GM23338 (cell line): Measurements from ENCODE around the gene ATP10A. TPM values are rescaled to one million over a fixed set of nuclear protein-coding genes. Genes with fewer than 3 reads are reported as not detected.

Source experiments
- ATAC-seq: fragments of 200-7000 bp; cut with Tn5 transposase; 3 replicates; pipeline ENCODE4 v1.9.1; 2020
- DNase-seq: peaks from one replicate; pipeline ENCODE4 v3.0.0-alpha.2; 2015; ENCODE audit warnings: low spot score
- H2AFZ ChIP-seq: fragments of 200-600 bp; sonication (generic); 2 replicates; pipeline ENCODE4 v1.8.0; 2016; ENCODE audit warnings: antibody characterized with exemption, mild to moderate bottlenecking, moderate library complexity
- H3F3A ChIP-seq: fragments of 200-600 bp; sonication (generic); replicated peaks from 2 replicates; pipeline ENCODE4 v1.8.0; 2017; ENCODE audit warnings: antibody characterized with exemption, mixed run types, low read depth
- H3K27ac ChIP-seq: fragments of 200-600 bp; sonication (generic); 2 replicates; pipeline ENCODE4 v1.6.1; 2016; ENCODE audit warnings: low read depth
- H3K27me3 ChIP-seq: fragments of 200-600 bp; sonication (generic); 2 replicates; pipeline ENCODE4 v1.8.0; 2016; ENCODE audit warnings: mild to moderate bottlenecking, mixed run types, moderate library complexity; ENCODE audit not compliant: insufficient read depth
- H3K36me3 ChIP-seq: fragments of 200-600 bp; sonication (generic); 2 replicates; pipeline ENCODE4 v1.8.0; 2016; ENCODE audit warnings: mild to moderate bottlenecking; ENCODE audit not compliant: insufficient read depth
- H3K4me1 ChIP-seq: fragments of 200-600 bp; sonication (generic); 2 replicates; pipeline ENCODE4 v1.8.0; 2016; ENCODE audit warnings: mild to moderate bottlenecking, moderate library complexity; ENCODE audit not compliant: insufficient read depth
- H3K4me2 ChIP-seq: fragments of 200-600 bp; sonication (generic); 2 replicates; pipeline ENCODE4 v1.7.1; 2017; ENCODE audit warnings: mixed run types
- H3K4me3 ChIP-seq: fragments of 200-600 bp; sonication (generic); 2 replicates; pipeline ENCODE4 v1.6.1; 2016; ENCODE audit warnings: mixed run types
- H3K79me2 ChIP-seq: fragments of 200-600 bp; sonication (generic); replicated peaks from 2 replicates; pipeline ENCODE4 v1.8.0; 2017; ENCODE audit warnings: mild to moderate bottlenecking; ENCODE audit not compliant: insufficient read depth
- H3K9me2 ChIP-seq: fragments of 200-600 bp; sonication (generic); 2 replicates; pipeline ENCODE4 v1.8.0; 2017; ENCODE audit not compliant: insufficient read depth
- H4K20me1 ChIP-seq: fragments of 200-600 bp; sonication (generic); replicated peaks from 2 replicates; pipeline ENCODE4 v1.8.0; 2017; ENCODE audit warnings: mild to moderate bottlenecking; ENCODE audit not compliant: insufficient read depth
- H3K27ac Mint-ChIP-seq: 2 replicates; pipeline ENCODE4 v1.8.0; 2020; ENCODE audit warnings: inconsistent platforms, mild to moderate bottlenecking, moderate library complexity, mixed read lengths
- H3K27me3 Mint-ChIP-seq: 3 replicates; pipeline ENCODE4 v1.8.0; 2022; ENCODE audit warnings: low read depth, mild to moderate bottlenecking, moderate library complexity, mixed read lengths, inconsistent platforms; ENCODE audit not compliant: insufficient read depth, poor library complexity
- H3K36me3 Mint-ChIP-seq: 3 replicates; pipeline ENCODE4 v1.8.0; 2021; ENCODE audit warnings: low read depth, mild to moderate bottlenecking, inconsistent platforms, moderate library complexity, mixed read lengths
- H3K4me1 Mint-ChIP-seq: 3 replicates; pipeline ENCODE4 v1.8.0; 2020; ENCODE audit warnings: mild to moderate bottlenecking, inconsistent platforms, mixed read lengths
- H3K4me3 Mint-ChIP-seq: 3 replicates; pipeline ENCODE4 v1.8.0; 2021; ENCODE audit warnings: moderate library complexity, mild to moderate bottlenecking, inconsistent platforms, mixed read lengths
- H3K9me3 Mint-ChIP-seq: 3 replicates; pipeline ENCODE4 v1.8.0; 2020; ENCODE audit warnings: moderate library complexity, mild to moderate bottlenecking, inconsistent platforms, mixed read lengths
- CREB1 ChIP-seq: fragments of 250-450 bp; sonication (Bioruptor Pico); IDR thresholded peaks from 2 replicates; pipeline ENCODE4 v1.5.0; 2020; ENCODE audit warnings: low read depth, mild to moderate bottlenecking, moderate library complexity
- CTCF ChIP-seq, 2 experiments: fragments of 200-600 bp in 1 of 2; sonication (generic) in 1 of 2; conservative IDR thresholded peaks; 2 replicates each; pipeline versions ENCODE4 v1.5.1 to v1.6.1; 2016 to 2017; ENCODE audit warnings: antibody characterized with exemption in 2 of 2, low read depth in 2 of 2, mild to moderate bottlenecking in 2 of 2, moderate library complexity in 1 of 2
- ETS1 ChIP-seq: IDR thresholded peaks from 2 replicates; pipeline ENCODE4 v1.6.1; 2016; ENCODE audit warnings: antibody characterized with exemption
- EZH2 ChIP-seq: fragments of 200-600 bp; sonication (generic); IDR thresholded peaks from one replicate; pipeline ENCODE4 v1.8.0; 2017; ENCODE audit warnings: antibody characterized with exemption, mild to moderate bottlenecking, low read depth; ENCODE audit not compliant: unreplicated experiment
- EZH2phosphoT487 ChIP-seq: fragments of 200-600 bp; sonication (generic); IDR thresholded peaks from one replicate; pipeline ENCODE4 v1.8.1; 2018; ENCODE audit warnings: antibody characterized with exemption; ENCODE audit not compliant: unreplicated experiment
- REST ChIP-seq: IDR thresholded peaks from one replicate; pipeline ENCODE4 v1.6.1; 2018; ENCODE audit warnings: antibody characterized with exemption; ENCODE audit not compliant: unreplicated experiment
- ZNF114 ChIP-seq: fragments of 250-450 bp; sonication (Bioruptor Pico); IDR thresholded peaks from 2 replicates; pipeline ENCODE4 v1.5.0; 2020; ENCODE audit warnings: mild to moderate bottlenecking, moderate library complexity
- ZNF331 ChIP-seq: fragments of 250-450 bp; sonication (Bioruptor Pico); IDR thresholded peaks from 2 replicates; pipeline ENCODE4 v1.5.0; 2020; ENCODE audit warnings: low read depth, mild to moderate bottlenecking, moderate library complexity
- ZNF462 ChIP-seq: fragments of 250-450 bp; sonication (Bioruptor Pico); IDR thresholded peaks from 2 replicates; pipeline ENCODE4 v1.5.0; 2020; ENCODE audit warnings: mild to moderate bottlenecking, moderate library complexity
- polyA plus RNA-seq: library from polyadenylated mRNA; unstranded; fragments of >200 nt; fragmentation: Nextera tagmentation; extraction: Ambion mirVana; gene quantifications from 2 replicates; pipeline ENCODE4 v1.2.1, GENCODE V29; 2016
- total RNA-seq: library from RNA; depleted of rRNA; stranded (reverse); fragments of >200 nt; shearing (Covaris generic); gene quantifications from 2 replicates; pipeline ENCODE4 v1.2.3, GENCODE V29; 2014

ATP10A gene
- total and polyA plus RNA-seq, 2 experiments from 2014 or later = 0.36 to 5.6 TPM

- ATAC-seq (no peak), DNase-seq (no peak)
- Histone ChIP-seq H3K4me1 (no peaks in the 10 kb centered on the region; the same call in 1 of the 2 replicates), H3K4me2 (no peak overlapping the region), H3K79me2 (no peaks in the 10 kb centered on the region), H3K4me3 (no peak overlapping the region), H2AFZ (no peak overlapping the region), H3K27ac (no peak overlapping the region), H4K20me1 (no peaks in the 10 kb centered on the region), H3K27me3 (no peaks in the 10 kb centered on the region), H3F3A (no peaks in the 10 kb centered on the region), H3K9me2 (no peaks in the 10 kb centered on the region), H3K36me3 (no peaks in the 10 kb centered on the region)
- Mint-ChIP-seq H3K27ac (no peak overlapping the region), H3K4me3 (no peak overlapping the region), H3K27me3 (peaks cover 5% of the 10 kb centered on the region), H3K9me3 (peaks cover 8% of the 10 kb centered on the region), H3K4me1 (peaks cover 17% of the 10 kb centered on the region), H3K36me3 (peaks cover 4% of the 10 kb centered on the region)
- no peak for TF ChIP-seq EZH2phosphoT487
Observed at GRCh38 chr15:25688166-25688565, 175.0 kb downstream of the ATP10A start.

- peaks cover 17% of the 10 kb centered on the region for H3K4me1 Mint-ChIP-seq
- H3K36me3 Mint-ChIP-seq = peaks cover 8% of the 10 kb centered on the region
- peaks cover 8% of the 10 kb centered on the region for H3K27me3 Mint-ChIP-seq
- DNase-seq (no peak), ATAC-seq (no peak)
- H3K4me3 ChIP-seq = no peak overlapping the region
- no peak overlapping the region for H3K27ac Mint-ChIP-seq
- no peaks in the 10 kb centered on the region for H3K9me2 ChIP-seq
- no peak overlapping the region for H3K4me2 ChIP-seq
- H3F3A ChIP-seq = no peaks in the 10 kb centered on the region
- no peaks in the 10 kb centered on the region for H3K79me2 ChIP-seq
- no peak overlapping the region for H3K27ac ChIP-seq
- no peaks in the 10 kb centered on the region; the same call in 1 of the 2 replicates for H3K4me1 ChIP-seq
- H3K4me3 Mint-ChIP-seq = no peak overlapping the region
- H4K20me1 ChIP-seq = no peaks in the 10 kb centered on the region
- no peak overlapping the region for H2AFZ ChIP-seq
- H3K36me3 ChIP-seq = no peaks in the 10 kb centered on the region
- H3K27me3 ChIP-seq = no peaks in the 10 kb centered on the region
- peaks cover 11% of the 10 kb centered on the region for H3K9me3 Mint-ChIP-seq
- TF ChIP-seq CTCF (conservative IDR thresholded peaks at IDR 0.05; ENCODE audit: low read depth in 2 of 2) (no peak), ZNF331 (CRISPR knock-in tag) (no peak), CREB1 (CRISPR knock-in tag) (no peak), ETS1 (no peak), ZNF462 (CRISPR knock-in tag) (no peak), EZH2phosphoT487 (no peak), EZH2 (no peak), REST (no peak), ZNF114 (CRISPR knock-in tag) (no peak)
Observed at GRCh38 chr15:25687689-25688088, 175.4 kb downstream of the ATP10A start.
